Loucy (cell line): Measurements from ENCODE around the gene ARHGAP26.

Experiments used
- H2AFZ ChIP-seq: fragments of 200-600 bp; sonication (generic); 2 replicates; pipeline ENCODE4 v1.6.0; 2016; ENCODE audit warnings: antibody characterized with exemption, mild to moderate bottlenecking, low read length, moderate library complexity
- H3F3A ChIP-seq: fragments of 200-600 bp; 2 replicates; pipeline ENCODE4 v1.6.0; 2016; ENCODE audit warnings: antibody characterized with exemption, low read depth, mild to moderate bottlenecking
- H3K27me3 ChIP-seq: fragments of 200-600 bp; sonication (generic); 2 replicates; pipeline ENCODE4 v1.6.1; 2014; ENCODE audit warnings: low read length, mild to moderate bottlenecking; ENCODE audit not compliant: insufficient read depth, poor library complexity, severe bottlenecking
- H3K36me3 ChIP-seq: fragments of 200-600 bp; sonication (generic); 2 replicates; pipeline ENCODE4 v1.6.1; 2016; ENCODE audit warnings: low read length; ENCODE audit not compliant: insufficient read depth
- H3K4me1 ChIP-seq: fragments of 200-600 bp; sonication (generic); 2 replicates; pipeline ENCODE4 v1.5.1; 2014; ENCODE audit warnings: low read length, mild to moderate bottlenecking; ENCODE audit not compliant: insufficient read depth, poor library complexity, severe bottlenecking
- H3K4me2 ChIP-seq: fragments of 200-600 bp; sonication (generic); 2 replicates; pipeline ENCODE4 v1.6.0; 2014; ENCODE audit warnings: antibody characterized with exemption, low read length, low read depth, mild to moderate bottlenecking; ENCODE audit not compliant: poor library complexity, severe bottlenecking
- H3K4me3 ChIP-seq: fragments of 200-600 bp; sonication (generic); 2 replicates; pipeline ENCODE4 v1.5.1; 2014; ENCODE audit warnings: low read length, mild to moderate bottlenecking, mixed read lengths; ENCODE audit not compliant: poor library complexity, severe bottlenecking
- H3K79me2 ChIP-seq: fragments of 200-600 bp; sonication (generic); 2 replicates; pipeline ENCODE4 v1.6.1; 2014; ENCODE audit warnings: low read length; ENCODE audit not compliant: insufficient read depth
- H3K9ac ChIP-seq: fragments of 200-600 bp; sonication (generic); 2 replicates; pipeline ENCODE4 v1.6.0; 2014; ENCODE audit warnings: mild to moderate bottlenecking, low read depth, low read length, moderate library complexity; ENCODE audit not compliant: poor library complexity, severe bottlenecking
- H3K9me2 ChIP-seq: fragments of 200-600 bp; sonication (generic); replicated peaks from 2 replicates; pipeline ENCODE4 v1.6.1; 2016; ENCODE audit warnings: low read depth, low read length, mixed read lengths
- H3K9me3 ChIP-seq: fragments of 200-600 bp; sonication (generic); 2 replicates; pipeline ENCODE4 v1.6.1; 2014; ENCODE audit warnings: mild to moderate bottlenecking, antibody characterized with exemption, low read length, low read depth; ENCODE audit not compliant: insufficient read depth
- H4K20me1 ChIP-seq: fragments of 200-600 bp; sonication (generic); 2 replicates; pipeline ENCODE4 v1.6.0; 2014; ENCODE audit warnings: antibody characterized with exemption, low read length, mild to moderate bottlenecking; ENCODE audit not compliant: insufficient read depth, poor library complexity, severe bottlenecking
- CTCF ChIP-seq: fragments of 200-600 bp; sonication (generic); conservative IDR thresholded peaks from 2 replicates; pipeline ENCODE4 v1.5.1; 2014; ENCODE audit warnings: mild to moderate bottlenecking, antibody characterized with exemption, low read length
- EZH2phosphoT487 ChIP-seq: fragments of 200-600 bp; IDR thresholded peaks from 2 replicates; pipeline ENCODE4 v1.6.1; 2018; ENCODE audit warnings: antibody characterized with exemption, mild to moderate bottlenecking, moderate library complexity, borderline replicate concordance

Gene ARHGAP26

GRCh38 chr5:142722896-142723295 lies 47.3 kb upstream of the ARHGAP26 start:
- Histone ChIP-seq H3F3A (no peaks in the 10 kb centered on the region), H2AFZ (no peak overlapping the region), H3K4me1 (peaks cover 10% of the 10 kb centered on the region), H3K36me3 (no peaks in the 10 kb centered on the region), H4K20me1 (no peaks in the 10 kb centered on the region), H3K9ac (no peak overlapping the region), H3K4me2 (no peak overlapping the region), H3K27me3 (no peaks in the 10 kb centered on the region), H3K79me2 (no peaks in the 10 kb centered on the region), H3K4me3 (no peak overlapping the region), H3K9me3 (no peaks in the 10 kb centered on the region), H3K9me2 (no peaks in the 10 kb centered on the region)
- TF ChIP-seq EZH2phosphoT487: no peak
- no peak for TF ChIP-seq CTCF

GRCh38 chr5:142724821-142725220 lies 45.4 kb upstream of the ARHGAP26 start:
- Histone ChIP-seq H3K4me3 (no peak overlapping the region), H3K9ac (no peak overlapping the region), H3K27me3 (no peaks in the 10 kb centered on the region), H2AFZ (no peak overlapping the region), H3K36me3 (no peaks in the 10 kb centered on the region), H3F3A (no peaks in the 10 kb centered on the region), H3K9me2 (no peaks in the 10 kb centered on the region), H4K20me1 (no peaks in the 10 kb centered on the region), H3K4me1 (peaks cover 22% of the 10 kb centered on the region), H3K4me2 (no peak overlapping the region), H3K79me2 (no peaks in the 10 kb centered on the region), H3K9me3 (no peaks in the 10 kb centered on the region)
- no peak for TF ChIP-seq EZH2phosphoT487
- TF ChIP-seq CTCF: no peak

GRCh38 chr5:142725231-142726187 lies 44.7 kb upstream of the ARHGAP26 start:
- Histone ChIP-seq H3K4me3 (no peak overlapping the region), H3K36me3 (no peaks in the 10 kb centered on the region), H2AFZ (no peak overlapping the region), H3K4me2 (no peak overlapping the region), H3K27me3 (no peaks in the 10 kb centered on the region), H3F3A (no peaks in the 10 kb centered on the region), H3K9me2 (no peaks in the 10 kb centered on the region), H3K79me2 (no peaks in the 10 kb centered on the region), H3K9ac (no peak overlapping the region), H3K4me1 (peaks cover 22% of the 10 kb centered on the region), H4K20me1 (no peaks in the 10 kb centered on the region), H3K9me3 (no peaks in the 10 kb centered on the region)
- TF ChIP-seq CTCF (no peak), EZH2phosphoT487 (no peak)
